ENCODE data around the gene IGFBP5. TPM values are rescaled to one million over a fixed set of nuclear protein-coding genes. Genes with fewer than 3 reads are reported as not detected.

Gene IGFBP5, protein sequence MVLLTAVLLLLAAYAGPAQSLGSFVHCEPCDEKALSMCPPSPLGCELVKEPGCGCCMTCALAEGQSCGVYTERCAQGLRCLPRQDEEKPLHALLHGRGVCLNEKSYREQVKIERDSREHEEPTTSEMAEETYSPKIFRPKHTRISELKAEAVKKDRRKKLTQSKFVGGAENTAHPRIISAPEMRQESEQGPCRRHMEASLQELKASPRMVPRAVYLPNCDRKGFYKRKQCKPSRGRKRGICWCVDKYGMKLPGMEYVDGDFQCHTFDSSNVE
- total RNA-seq (100 to 1,000 TPM; 107 to 267 (median 162) TPM), polyA plus RNA-seq (10 to 100 TPM; 67.1 to 70.6 TPM)
- long read RNA-seq, donor 1, full-length matches to known transcripts = 12 of 202 reads
- long read RNA-seq, donor 1, partial matches to known transcripts = 9 of 202 reads
- long read RNA-seq, donor 1, other reads (novel, unspliced or antisense) = 181 of 202 reads
- long read RNA-seq, donor 2, full-length matches to known transcripts = 7 of 157 reads
- long read RNA-seq, donor 2, partial matches to known transcripts = 1 of 157 reads
- long read RNA-seq, donor 2, other reads (novel, unspliced or antisense) = 149 of 157 reads
- long read RNA-seq, donor 3, full-length matches to known transcripts = 3 of 295 reads
- long read RNA-seq, donor 3, partial matches to known transcripts = 2 of 295 reads
- long read RNA-seq, donor 3, other reads (novel, unspliced or antisense) = 290 of 295 reads

DNA sequence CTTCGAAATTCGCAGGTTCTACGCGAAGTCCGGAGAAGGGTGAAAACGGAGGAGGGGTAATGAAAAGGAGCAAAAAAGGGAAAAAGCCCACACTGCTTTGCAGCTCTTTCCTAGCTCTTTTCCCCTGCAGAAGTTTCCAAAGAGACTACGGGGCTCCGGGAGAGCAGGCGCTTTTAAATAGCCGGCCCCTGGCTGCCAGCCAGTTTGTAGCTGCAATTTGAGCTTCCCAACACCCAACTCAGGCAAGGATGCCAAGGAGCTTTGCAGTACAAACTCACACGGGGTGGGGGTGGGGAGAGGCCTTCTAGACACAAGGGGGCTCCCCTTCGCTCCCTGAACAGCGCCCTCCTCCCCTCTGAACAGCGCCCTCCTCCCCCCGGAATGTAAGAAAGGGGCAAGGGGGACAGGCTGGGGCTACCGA is at the start of gene IGFBP5:
TSS of gene IGFBP5 (minus strand) at position 149 of the 421 bp plus-strand sequence. CDS start 774 bp downstream, outside the sequence.
- intact Hi-C loops (cut with DNase I) = loop anchor here (5.0 to 10.0 kb wide), 17 partner anchors 77 to 1019 kb away; no protein-coding TSS in a partner anchor
- peaks cover 14 to 81% (median 58%) of the 10 kb centered on the region in 9 donors for H3K4me1 ChIP-seq
- TF ChIP-seq, protein P1, sequence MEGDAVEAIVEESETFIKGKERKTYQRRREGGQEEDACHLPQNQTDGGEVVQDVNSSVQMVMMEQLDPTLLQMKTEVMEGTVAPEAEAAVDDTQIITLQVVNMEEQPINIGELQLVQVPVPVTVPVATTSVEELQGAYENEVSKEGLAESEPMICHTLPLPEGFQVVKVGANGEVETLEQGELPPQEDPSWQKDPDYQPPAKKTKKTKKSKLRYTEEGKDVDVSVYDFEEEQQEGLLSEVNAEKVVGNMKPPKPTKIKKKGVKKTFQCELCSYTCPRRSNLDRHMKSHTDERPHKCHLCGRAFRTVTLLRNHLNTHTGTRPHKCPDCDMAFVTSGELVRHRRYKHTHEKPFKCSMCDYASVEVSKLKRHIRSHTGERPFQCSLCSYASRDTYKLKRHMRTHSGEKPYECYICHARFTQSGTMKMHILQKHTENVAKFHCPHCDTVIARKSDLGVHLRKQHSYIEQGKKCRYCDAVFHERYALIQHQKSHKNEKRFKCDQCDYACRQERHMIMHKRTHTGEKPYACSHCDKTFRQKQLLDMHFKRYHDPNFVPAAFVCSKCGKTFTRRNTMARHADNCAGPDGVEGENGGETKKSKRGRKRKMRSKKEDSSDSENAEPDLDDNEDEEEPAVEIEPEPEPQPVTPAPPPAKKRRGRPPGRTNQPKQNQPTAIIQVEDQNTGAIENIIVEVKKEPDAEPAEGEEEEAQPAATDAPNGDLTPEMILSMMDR (IDR thresholded peaks at IDR 0.05) = peak in 3 of 9 donors; percentile 18 to 42 (median 39)
- ATAC-seq (peak; percentile 28 to 54 (median 49)), DNase-seq (peak; percentile 91 to 92)
- H3K27me3 ChIP-seq = peaks cover 0 to 97% (median 0%) of the 10 kb centered on the region in 7 donors
- H3K4me3 ChIP-seq = peak within 1 kb of the TSS; percentile 19 to 75 (median 71)
- 7 to 14% methylated on average over 15 to 16 of the region's 16 CpGs for WGBS, 2 donors
- H3K36me3 ChIP-seq = no peaks in the 10 kb centered on the region
- H3K9me3 ChIP-seq = no peaks in the 10 kb centered on the region
- H3K27ac ChIP-seq = peak within 1 kb of the TSS; percentile 64 to 95 (median 86)

DNA sequence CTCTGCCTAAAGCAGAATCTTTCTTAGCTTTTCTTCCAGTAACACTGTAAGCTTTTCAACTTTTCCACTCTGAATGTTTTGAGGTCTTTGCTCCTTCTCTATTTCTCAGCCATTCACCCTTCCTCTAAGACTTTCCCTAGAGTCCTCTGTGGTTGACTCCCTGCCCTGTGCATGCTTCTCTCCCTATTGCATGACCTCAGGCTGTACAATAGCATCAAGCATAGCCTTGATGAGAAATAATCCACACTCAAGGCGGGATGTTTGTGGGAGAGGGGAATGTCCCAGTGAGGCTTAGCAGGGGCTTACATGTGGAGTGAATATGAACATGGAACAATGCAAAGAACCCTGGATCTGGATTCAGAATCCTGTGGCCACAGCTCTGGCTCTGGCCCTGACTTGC is 48.4 kb upstream of the IGFBP5 start:
- no peaks in the 10 kb centered on the region for H3K36me3 ChIP-seq
- H3K27ac ChIP-seq = no peak overlapping the region
- intact Hi-C loops (cut with DNase I) = no loop called here
- H3K4me1 ChIP-seq = peaks cover 0 to 18% (median 0%) of the 10 kb centered on the region in 9 donors
- TF ChIP-seq, protein P1 (IDR thresholded peaks at IDR 0.05) = no peak
- H3K27me3 ChIP-seq = no peaks in the 10 kb centered on the region
- H3K9me3 ChIP-seq = no peaks in the 10 kb centered on the region
- WGBS, 2 donors = 87 to 88% methylated on average over 1 of the region's 1 CpG
- no peak for DNase-seq
- peak in 3 of 8 donors; percentile 25 to 50 (median 39) for ATAC-seq
- no peak overlapping the region for H3K4me3 ChIP-seq

DNA sequence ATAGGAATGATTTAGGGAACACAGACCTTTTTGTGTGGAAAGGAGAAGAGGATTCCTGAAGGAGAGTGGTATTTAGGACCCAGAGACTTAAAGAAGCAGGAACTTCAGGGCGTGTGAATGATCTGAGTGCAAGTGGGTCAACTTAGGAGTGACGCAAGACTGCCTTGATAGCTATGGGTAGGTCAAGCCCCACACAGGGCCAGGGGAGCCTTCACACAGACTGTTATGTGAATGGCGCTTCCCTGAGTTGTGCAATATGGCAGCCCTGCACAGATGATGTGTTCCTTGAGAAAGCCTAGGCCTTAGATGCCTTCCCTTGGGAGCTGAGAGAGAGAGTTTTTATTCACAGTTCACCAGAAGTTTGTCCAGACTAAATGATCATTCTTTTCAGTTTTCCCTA is 47.1 kb upstream of the IGFBP5 start:
- Histone ChIP-seq H3K27me3 (no peaks in the 10 kb centered on the region), H3K36me3 (no peaks in the 10 kb centered on the region), H3K4me3 (no peak overlapping the region), H3K27ac (peak overlapping the region in 2 of 10 donors; percentile 7 to 35), H3K4me1 (peaks cover 0 to 18% (median 0%) of the 10 kb centered on the region in 9 donors), H3K9me3 (no peaks in the 10 kb centered on the region)
- DNase-seq (peak; percentile 23 to 29), ATAC-seq (peak; percentile 37 to 94 (median 67))
- intact Hi-C loops (cut with DNase I) = no loop called here
- TF ChIP-seq, protein P1 (IDR thresholded peaks at IDR 0.05) = no peak
- WGBS, 2 donors = 80 to 89% methylated on average over 3 of the region's 3 CpGs

DNA sequence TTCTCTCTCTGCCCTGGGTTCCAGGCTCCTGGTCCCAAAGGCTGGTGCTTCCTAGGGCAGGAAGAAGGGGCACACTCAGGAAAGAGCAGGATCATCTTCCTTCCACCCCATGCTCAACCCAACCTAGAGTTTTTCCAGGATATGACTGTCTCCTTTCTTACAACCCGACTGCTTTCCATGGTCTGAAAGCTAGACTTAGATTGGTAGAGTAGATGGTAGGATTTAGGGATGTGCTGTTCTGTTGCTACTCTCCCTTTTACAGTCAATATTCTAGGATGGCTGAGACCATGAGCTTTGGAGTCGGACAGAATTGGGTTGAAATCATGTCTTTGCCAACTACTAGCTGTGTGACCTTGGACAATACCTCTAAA is 45.9 kb upstream of the IGFBP5 start:
- no peaks in the 10 kb centered on the region for H3K27me3 ChIP-seq
- peaks cover 0 to 18% (median 0%) of the 10 kb centered on the region in 9 donors for H3K4me1 ChIP-seq
- WGBS, 2 donors = 81 to 91% methylated on average over 2 of the region's 2 CpGs
- H3K4me3 ChIP-seq = no peak overlapping the region
- H3K36me3 ChIP-seq = no peaks in the 10 kb centered on the region
- intact Hi-C loops (cut with DNase I) = no loop called here
- peak overlapping the region in 4 of 10 donors; percentile 26 to 43 (median 36) for H3K27ac ChIP-seq
- no peak for DNase-seq
- TF ChIP-seq, protein P1 (IDR thresholded peaks at IDR 0.05) = no peak
- no peaks in the 10 kb centered on the region for H3K9me3 ChIP-seq
- peak in 1 of 8 donors; percentile 5 for ATAC-seq

Data from heart right ventricle (tissue), 16 donors.